GM18508 (cell line): Measurements from ENCODE around the gene GLIPR2.
"Not testable (repeated sequence)": the region's sequence is repeated elsewhere in the genome, so short reads cannot be mapped to it uniquely, and the experiment has no call there.

ENCODE experiments used
- ATAC-seq: cut with Tn5 transposase; IDR thresholded peaks from one replicate; pipeline ENCODE4 v1.9.1; 2021; ENCODE audit warnings: moderate number of reproducible peaks; ENCODE audit not compliant: insufficient read depth, unreplicated experiment

Gene GLIPR2

GRCh38 chr9:36120705-36121104 is 15.8 kb upstream of the GLIPR2 start:
- ATAC-seq, result no peak

GRCh38 chr9:36121971-36122370 is 14.6 kb upstream of the GLIPR2 start:
- no peak for ATAC-seq

- no peak for ATAC-seq
Measured at GRCh38 chr9:36123515-36123914, 13.0 kb upstream of the GLIPR2 start.

GRCh38 chr9:36125062-36125855 is 11.3 kb upstream of the GLIPR2 start:
- ATAC-seq, result no peak

GRCh38 chr9:36126016-36126730 is 10.4 kb upstream of the GLIPR2 start:
- ATAC-seq, result no peak

- ATAC-seq, result no peak
Measured at GRCh38 chr9:36127652-36128244, 8.8 kb upstream of the GLIPR2 start.

- no peak for ATAC-seq
Measured at GRCh38 chr9:36128349-36128748, 8.2 kb upstream of the GLIPR2 start.

- no peak for ATAC-seq
Measured at GRCh38 chr9:36129139-36129538, 7.4 kb upstream of the GLIPR2 start.

GRCh38 chr9:36131666-36132065 is 4.9 kb upstream of the GLIPR2 start:
- ATAC-seq, result not testable (repeated sequence)

GRCh38 chr9:36132086-36132485 is 4.4 kb upstream of the GLIPR2 start:
- ATAC-seq, result no peak

- no peak for ATAC-seq
Measured at GRCh38 chr9:36134761-36135505, 1.6 kb upstream of the GLIPR2 start.

GRCh38 chr9:36135741-36136271 is 727 bp upstream of the GLIPR2 start:
- ATAC-seq, result no peak

- no peak for ATAC-seq
Measured at GRCh38 chr9:36136894-36137391, 410 bp downstream of the GLIPR2 start.

GRCh38 chr9:36137392-36138004 is 965 bp downstream of the GLIPR2 start:
- ATAC-seq, result no peak

- ATAC-seq, result no peak
Measured at GRCh38 chr9:36138496-36138895, 2.0 kb downstream of the GLIPR2 start.

GRCh38 chr9:36138901-36139300 is 2.4 kb downstream of the GLIPR2 start:
- no peak for ATAC-seq

GRCh38 chr9:36140086-36141084 is 3.9 kb downstream of the GLIPR2 start:
- ATAC-seq, result no peak

GRCh38 chr9:36141288-36141687 is 4.8 kb downstream of the GLIPR2 start:
- no peak for ATAC-seq

GRCh38 chr9:36141761-36142160 is 5.2 kb downstream of the GLIPR2 start:
- ATAC-seq, result no peak
